NCI-H2196 treated with DMSO at 0.1 percent for 48 hours (cell line): ENCODE measurements around the gene FRMD8.

Source experiments
- DNase-seq: peaks from one replicate; lab custom pipeline; 2025; ENCODE audit not compliant: unreplicated experiment; lab: John Stamatoyannopoulos, UW

The FRMD8 gene

DNA sequence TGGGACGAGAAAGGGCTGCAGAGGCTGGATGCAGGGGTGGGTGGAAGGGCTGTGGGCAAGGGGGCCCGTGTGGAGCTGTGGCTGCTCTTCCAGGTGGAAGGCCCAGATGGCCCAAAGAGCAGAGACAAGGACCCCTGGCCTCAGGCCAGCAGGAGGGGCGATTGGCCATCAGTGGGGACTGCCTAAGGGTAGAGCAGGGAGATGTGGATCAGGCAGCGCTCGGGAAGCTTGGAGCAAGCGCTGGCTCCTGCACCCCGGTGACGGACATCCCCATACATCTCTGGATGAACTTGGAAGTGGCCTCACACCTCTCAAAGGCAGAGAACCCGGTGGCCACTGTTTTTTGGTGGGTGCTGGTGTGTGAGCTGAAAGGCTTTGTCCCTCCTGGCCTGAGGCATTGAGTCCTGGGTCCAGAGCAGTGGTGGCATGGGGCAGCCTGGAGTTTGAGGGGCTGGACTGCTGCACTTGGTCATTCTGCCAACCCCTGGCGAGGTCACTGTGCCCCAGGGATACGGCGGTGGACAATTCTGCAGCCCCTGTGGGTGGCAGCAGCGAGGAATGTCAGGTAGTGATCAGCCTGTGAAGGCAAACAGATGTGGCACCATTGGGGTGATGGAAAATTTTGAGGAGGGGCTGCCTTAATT is 5.9 kb downstream of the FRMD8 start:
- no peak for DNase-seq

DNA sequence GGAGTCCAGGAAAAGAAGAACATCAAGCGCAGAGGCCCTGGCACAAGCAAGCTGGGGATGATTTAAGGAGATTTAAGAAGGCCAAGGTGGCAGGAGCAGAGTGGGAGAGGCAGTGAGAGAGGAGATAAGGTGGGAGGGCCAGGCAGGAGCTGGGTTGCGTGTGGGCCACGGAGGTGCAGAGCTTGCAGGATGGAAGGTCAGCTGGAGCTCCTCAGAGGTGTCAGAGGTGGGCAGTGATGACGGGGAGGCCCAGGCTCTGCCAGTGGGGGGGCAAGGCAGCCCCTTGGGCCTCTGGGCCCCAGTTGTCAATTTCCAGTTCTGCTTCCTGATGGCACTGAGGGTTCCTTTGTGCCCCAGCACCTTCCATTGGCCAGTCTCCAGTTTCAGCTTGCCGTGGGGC is 6.5 kb downstream of the FRMD8 start:
- no peak for DNase-seq

DNA sequence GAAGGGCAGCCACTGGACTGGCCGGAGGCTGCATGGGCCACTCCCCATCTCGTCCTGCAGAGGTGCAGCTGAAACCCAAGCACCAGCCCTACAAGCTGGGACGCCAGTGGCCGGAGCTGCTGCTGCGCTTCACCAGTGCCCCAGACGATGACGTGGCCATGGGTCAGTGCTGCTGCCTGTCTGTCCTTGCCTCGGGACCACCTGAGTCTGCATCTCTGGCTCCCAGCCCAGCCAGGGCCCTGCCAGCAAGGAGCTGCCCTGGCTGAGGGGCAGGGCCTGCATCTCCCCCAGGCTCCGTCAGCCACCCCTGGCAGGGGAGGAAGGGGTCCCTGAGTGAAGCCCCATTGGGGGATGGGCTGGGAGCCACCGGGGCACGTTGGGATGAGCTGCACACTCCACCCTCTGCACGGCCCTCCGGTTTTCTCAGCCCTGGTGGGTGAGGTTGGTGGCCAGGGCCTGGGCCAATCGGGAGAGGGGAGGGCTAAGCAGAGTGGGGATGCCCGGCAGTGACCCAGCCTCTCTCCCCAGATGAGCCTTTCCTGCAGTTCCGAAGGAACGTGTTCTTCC is 7.2 kb downstream of the FRMD8 start:
- no peak for DNase-seq

DNA sequence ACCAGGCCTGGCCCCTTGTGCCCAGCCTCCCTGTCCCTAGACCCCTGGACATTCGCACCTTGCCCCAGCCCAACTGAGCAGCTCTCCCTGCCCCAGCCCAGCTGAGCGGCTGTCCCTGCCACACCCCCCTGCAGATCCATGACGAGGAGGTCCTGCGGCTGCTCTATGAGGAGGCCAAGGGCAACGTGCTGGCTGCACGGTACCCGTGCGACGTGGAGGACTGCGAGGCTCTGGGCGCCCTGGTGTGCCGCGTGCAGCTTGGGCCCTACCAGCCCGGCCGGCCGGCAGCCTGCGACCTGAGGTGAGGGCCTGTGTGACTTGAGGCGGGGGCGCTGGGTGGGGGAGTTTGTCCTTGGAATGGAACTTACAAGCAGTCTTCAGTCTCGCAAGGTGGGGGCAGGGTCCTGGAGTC is 7.7 kb downstream of the FRMD8 start:
- DNase-seq: no peak

DNA sequence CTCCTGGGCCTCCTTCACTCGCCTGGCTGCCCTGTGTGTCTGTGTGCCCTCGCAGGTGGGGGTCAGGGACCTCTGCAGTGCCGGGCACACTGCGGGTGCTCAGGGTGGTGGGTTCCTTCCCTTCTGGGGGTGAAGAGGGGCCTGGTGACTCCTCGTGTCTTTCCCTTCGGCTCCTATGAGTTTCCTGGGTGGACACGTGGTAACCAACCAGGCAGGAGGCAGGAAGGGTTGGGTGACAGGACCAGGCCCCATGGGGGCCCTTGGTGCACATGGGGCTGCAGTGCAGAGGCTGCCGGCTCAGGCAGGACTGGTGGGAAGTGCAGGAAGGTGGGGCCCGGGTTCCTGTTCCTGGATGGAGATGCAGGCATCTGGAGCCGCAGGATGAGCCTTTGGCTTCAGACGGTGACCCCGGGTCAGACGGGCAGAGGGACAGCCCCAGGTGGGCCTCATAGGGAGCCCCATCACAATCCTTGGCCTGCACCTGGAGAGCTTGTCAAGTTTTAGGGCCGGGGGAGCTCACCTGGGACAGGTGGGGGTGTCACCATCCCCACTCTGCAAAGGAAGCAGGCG is 9.6 kb downstream of the FRMD8 start:
- no peak for DNase-seq

DNA sequence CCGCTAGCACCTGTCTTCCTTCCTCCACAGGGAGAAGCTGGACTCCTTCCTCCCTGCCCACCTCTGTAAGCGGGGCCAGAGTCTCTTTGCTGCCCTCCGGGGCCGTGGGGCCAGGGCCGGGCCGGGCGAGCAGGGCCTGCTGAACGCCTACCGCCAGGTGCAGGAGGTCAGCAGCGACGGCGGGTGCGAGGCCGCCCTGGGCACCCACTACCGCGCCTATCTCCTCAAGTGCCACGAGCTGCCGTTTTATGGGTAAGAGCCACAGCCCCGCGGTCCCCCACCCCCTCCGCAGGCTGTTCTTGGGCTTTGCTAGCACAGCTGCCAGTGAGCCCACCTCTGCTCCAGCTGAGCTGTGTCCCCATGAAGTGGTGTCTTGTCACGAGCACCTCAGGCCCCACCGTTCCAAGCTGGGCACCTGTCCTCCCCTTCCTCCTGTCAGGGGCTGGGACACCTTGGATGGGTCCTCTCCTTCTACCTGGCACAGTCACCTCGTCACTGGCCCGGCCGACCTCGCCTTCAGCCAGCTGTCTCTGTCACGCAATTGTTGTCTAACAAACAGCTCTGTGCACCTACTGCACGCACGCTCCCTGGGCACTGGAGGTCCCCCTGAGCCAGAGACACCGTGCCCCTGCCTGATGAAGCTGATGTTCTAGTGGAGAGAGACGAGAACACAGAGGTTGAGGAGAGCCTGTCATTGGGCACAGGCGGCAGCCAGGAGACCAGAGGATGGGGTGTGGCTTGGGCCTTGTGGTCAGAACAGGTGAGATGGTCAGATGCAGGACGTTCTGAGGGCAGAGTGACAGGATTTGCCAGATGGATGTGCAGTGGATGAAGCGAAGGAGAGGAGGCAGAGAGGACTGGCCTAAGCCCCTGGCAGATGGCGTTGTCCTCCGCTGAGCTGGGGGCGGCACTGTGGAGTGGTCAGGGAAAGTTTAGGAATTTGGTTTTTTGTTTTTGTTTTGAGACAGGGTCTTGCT is 10.6 kb downstream of the FRMD8 start:
- DNase-seq: no peak

DNA sequence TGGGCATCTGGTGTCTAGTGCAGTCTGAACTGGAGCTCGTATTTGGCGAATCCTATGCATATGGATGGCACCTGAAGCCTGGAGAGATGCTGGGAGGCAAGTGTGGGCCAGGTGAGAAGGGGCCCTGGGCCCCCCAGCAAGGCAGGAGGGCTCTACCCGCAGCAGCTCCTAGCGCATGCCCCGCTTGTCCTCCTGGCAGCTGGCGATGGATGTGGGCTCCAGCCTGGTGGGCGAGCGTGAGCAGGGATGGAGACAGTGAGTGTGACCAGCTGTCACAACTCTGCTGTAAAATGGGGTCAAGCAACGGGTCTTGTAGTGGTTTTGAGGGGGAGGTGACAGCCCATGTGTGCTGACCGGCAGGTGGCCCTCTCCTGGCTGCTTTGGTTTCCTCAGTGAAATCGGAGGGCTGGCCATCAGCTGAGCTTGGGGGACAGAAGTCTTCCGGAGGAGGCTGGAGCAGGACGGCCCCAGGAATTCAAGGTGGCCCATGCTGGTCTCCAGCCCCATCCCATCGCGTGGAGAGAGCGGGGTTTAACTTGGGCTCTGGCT is 12.0 kb downstream of the FRMD8 start:
- DNase-seq: no peak

DNA sequence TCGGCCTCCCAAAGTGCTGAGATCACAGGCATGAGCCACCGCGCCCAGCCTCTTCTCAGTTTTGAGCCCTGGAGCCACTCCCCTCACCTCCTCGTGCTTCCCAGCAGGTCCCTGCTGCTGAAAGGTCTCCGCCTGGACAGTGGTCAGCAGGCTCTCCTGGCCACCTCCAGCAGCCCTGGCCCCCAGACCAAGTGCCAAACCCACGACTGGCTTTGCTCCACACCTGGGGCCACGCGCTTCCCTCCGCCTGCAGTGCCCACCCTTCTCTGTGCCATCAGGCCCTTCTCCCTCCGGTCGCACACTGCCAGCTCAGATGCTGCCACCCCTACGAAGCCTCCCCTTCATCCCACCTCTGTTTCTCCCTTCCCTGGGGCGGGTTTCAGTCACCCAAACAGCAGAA is 12.8 kb downstream of the FRMD8 start:
- DNase-seq: no peak

DNA sequence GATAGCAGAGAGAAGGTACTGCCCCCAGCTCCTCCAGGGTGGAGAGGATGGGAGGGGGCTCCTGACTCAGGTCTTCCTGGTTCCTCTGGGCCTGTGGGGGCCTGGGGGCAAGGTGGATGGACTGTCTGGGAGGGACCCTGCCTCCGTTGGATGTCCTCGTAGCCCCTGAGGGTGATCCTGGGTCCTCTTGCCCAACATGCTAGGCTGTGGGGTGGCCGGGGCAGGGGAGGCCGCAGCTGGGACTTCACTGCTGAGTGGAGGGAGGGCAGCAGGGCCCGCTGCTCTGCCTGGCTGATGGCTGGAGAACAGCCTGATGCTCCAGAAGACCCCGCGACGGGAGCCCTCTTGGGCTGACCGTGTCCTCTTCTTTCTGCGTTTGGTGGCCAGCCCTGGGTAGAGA is 13.4 kb downstream of the FRMD8 start:
- DNase-seq: no peak

DNA sequence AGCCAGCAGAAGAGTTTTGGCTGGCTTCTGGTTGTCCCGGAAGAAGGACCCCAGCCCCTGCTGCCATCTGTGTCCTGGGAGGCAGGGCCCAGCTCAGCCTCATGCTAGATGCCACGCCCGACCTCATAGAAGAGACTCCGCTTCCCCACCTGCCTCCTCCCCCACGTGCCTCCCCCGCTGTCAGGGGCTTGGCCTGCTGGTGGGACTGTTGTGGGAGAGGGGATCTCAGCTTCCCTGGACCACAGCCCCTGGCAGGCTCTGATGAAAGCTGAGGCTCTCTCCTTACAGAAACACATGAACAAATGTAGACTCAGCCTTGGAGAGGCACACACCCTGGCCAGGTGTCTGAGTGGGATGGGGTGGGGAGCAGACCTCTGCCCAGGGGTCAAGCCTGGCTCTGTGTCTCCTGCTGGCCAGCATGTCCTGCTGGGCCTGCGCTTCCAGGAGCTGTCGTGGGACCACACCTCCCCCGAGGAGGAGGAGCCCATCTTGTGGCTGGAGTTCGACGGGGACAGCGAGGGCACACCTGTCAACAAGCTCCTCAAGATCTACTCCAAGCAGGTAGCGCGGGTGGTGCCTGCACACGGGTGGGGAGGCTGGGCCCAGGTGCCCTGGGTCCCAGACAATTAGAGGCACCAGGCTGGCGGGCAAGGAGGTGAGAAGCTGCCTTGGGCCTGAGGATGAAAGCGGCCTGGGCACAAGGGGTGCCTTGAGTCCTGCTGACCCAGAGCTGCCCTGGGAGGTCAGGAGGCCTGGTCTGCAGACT is 14.1 kb downstream of the FRMD8 start:
- no peak for DNase-seq

DNA sequence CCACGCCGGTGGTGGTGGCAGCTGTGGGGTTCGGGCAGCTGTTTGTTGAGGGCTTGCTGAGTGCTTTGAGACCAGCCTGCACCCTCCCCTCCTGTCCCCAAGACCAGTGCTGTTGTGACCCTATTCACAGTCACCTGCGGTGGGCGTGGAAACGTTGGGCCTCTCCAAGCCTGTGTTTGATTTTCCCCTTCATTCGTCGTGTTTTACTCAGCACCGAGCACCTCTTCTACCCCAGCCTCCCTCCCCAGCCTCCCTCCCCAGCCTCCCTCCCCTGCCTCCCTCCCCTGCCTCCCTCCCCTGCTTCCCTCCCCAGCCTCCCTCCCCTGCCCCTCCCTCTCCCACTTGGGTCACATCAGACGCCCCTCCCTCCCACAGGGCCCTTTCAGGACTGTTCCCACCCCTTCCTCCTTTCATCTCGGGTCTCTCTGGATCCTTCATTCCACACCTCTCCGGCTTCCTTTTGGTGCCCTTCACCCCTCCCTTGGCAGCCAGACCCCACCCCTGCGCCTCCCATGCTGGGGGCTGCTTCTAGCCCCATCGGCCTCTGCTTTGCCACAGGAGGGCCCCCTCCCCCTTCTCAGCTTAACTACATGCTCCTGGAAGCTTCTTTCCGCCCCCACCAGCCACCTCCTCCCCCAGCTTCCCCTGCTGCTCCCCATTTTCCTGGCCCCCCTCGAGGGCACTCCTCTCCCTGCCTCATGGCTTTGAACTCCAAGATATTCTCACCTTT is 14.8 kb downstream of the FRMD8 start:
- no peak for DNase-seq

DNA sequence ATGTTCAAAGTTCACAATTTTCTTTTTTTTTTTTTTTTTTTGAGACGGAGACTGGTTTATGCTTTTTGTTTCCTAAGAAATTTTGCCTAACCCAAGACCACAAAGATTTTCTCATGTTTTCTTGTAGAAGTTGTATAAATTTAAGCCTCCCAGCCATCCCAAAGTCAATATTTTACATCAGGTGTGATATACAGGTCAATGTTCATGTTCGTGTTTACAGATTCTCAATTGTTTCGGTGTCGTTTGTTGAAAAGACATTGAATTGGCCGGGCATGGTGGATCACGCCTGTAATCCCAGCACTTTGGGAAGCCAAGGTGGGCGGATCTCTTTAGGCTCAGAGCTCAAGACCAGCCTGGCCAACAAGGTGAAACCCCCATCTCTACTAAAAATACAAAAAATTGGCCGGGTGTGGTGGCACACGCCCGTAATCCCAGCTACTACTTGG is 15.4 kb downstream of the FRMD8 start:
- no peak for DNase-seq

DNA sequence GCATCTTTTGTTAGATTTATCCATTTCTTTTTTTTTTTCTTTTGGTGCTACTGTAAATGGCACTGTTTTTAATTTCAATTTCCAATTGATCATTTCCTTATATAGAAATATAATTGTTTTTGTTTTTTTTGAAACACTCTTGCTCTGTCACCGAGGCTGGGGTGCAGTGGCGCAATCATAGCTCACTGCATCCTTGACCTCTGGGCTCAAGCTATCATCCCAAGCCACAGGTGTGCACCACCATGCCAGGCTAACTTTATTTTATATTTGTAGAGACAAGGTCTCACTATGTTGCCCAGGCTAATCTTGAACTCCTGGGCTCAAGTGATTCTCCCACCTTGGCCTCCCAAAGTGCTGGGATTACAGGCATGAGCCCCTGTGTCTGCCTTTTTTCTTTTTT is 16.4 kb downstream of the FRMD8 start:
- no peak for DNase-seq

DNA sequence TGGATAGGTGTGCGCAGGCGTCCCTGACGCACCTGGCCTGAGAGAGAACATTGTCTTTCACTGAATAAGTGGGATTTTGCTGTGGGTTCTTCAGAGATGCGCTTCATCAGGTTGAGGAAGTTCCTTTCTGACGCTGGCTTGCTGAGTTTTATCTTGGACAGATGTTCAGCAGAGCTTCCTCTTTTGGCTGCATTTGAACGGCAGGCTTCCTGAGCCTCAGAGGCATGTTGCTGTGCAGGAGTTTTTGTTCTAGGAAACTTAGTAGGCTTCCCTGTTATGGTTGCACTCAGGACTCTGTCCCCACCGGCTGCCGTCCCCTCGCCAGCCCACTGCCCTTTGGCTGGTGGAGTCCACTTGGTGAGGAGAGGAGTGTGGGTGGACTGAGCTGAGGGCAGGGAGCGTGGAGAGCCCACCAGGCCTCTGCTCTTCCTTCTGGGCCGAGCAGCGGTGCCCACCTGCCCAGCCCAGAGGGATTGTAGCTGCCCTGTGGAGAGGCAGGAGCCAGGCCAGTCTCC is 17.2 kb downstream of the FRMD8 start:
- DNase-seq: no peak

DNA sequence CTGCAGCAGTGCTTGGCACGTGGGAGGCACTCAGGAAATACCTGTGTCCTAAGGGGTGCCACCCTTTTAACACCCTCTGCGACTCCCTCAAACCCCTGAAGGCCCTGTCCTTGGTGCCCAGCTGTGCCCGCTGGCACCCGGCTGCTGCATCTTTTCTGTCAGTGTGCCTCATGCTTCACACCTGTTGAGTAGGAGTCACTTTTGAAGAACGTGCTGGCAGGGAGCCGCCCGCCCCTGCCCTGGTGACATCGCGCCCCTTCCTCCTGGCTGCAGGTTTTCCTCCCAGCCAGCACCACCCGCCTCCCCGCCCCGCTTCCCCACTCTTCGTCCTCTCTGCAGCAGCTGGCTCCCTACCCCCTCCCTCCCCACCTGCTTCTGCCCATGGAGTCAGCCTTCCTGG is 17.8 kb downstream of the FRMD8 start:
- no peak for DNase-seq

DNA sequence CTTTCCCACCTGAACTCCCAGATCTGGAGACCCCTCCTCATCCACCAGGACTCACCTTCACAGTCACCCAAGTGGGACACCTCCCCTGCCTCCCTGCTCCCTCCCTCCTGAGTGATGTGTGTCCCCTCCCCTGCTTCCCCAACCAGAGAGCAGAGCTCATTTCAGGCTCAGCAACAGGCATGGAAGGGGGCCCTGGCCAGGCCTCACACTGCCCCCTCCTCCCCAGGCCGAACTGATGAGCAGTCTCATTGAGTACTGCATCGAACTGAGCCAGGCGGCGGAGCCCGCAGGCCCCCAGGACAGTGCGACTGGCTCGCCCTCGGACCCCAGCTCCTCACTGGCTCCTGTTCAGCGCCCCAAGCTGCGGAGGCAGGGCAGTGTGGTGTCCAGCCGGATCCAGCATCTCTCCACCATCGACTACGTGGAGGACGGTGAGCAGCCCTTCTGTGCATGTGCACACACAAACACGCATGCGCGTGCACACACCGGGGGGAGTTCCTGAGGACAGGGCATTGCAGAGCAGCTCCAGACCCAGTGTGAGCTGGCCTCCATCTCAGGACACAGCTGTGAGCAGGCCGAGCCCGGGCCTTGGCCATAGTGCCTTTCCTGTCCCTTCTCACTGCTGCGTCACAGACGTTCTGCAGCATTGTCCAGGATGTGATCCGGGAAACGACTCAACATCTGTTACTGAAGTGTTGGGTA is 18.4 kb downstream of the FRMD8 start:
- DNase-seq: no peak

DNA sequence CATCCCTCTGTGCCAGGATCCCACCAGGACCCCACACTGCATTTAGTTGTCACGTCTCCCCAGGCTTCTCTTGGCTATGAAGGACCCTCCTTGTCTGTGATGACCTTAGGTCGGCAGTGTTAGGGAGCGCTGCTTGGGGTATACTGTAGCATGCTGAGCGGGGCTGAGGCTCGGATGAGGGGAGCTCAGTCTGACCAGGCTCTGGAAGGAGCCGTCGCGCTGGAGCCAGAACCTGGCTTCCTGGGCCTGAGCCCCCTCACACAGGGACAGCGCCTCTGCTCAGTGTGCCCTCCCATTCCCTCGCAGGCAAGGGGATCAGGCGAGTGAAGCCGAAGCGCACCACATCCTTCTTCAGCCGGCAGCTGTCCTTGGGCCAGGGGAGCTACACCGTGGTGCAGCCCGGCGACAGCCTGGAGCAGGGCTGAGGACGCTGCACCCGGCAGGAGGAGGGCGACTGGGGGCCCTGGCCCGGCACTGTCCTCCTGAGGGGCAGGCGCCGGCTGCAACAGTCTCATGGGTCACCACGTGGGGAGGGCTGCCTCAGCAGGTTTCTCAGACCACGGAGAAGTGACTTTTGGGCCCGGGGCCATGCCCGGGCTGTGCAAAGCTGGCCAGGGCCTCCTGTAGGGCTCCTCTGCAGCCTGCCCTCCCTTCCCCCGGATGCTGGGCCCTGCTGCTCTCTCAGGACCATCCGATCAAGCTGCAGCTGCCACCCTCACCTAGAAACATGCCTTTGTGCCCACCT is 24.7 kb downstream of the FRMD8 start:
- no peak for DNase-seq

DNA sequence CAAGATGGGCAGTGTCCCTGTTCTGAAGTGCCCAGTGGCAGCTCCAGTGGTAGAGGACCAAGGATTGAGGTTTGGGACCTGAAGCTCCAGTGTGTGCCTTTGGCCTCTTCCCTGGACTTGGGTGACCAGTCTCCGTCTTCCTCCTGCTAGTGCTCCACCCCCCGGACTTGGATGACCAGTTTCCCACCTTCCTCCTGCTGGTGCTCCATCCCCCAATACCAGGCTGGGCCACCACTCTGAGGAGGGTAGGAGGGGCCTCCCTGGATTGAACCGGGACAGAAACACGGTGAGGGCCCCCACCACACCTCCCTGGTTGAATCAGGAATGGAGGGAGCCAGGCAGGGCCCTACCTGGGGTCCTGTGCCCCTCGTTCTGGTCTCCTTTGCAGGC is 25.2 kb downstream of the FRMD8 start:
- DNase-seq: no peak
